ENCODE data around the gene TMEM132D.

- TF ChIP-seq CTCF (IDR thresholded peaks at IDR 0.05), result no peak
- no peak for TF ChIP-seq POLR2A (IDR thresholded peaks at IDR 0.05)
Observed at GRCh38 chr12:129717438-129717837, 186.4 kb downstream of the TMEM132D start.
